Skin epidermis (tissue), 12 donors: ENCODE results near the gene TDO2.

Source experiments
- H3K27ac ChIP-seq, 21 experiments: fragments of 200-600 bp; sonication (generic) in 11 of 21; one replicate each; pipeline ENCODE4 v1.5.0; 2020; ENCODE audit warnings: mild to moderate bottlenecking in 3 of 21, inconsistent platforms in 2 of 21, moderate library complexity in 2 of 21
- H3K4me3 ChIP-seq, 7 experiments: fragments of 200-600 bp; sonication (generic) in 2 of 7; one replicate each; pipeline ENCODE4 v1.5.0; 2020; ENCODE audit warnings: inconsistent platforms in 2 of 7, mild to moderate bottlenecking in 2 of 7, moderate library complexity in 1 of 7

The TDO2 gene

DNA sequence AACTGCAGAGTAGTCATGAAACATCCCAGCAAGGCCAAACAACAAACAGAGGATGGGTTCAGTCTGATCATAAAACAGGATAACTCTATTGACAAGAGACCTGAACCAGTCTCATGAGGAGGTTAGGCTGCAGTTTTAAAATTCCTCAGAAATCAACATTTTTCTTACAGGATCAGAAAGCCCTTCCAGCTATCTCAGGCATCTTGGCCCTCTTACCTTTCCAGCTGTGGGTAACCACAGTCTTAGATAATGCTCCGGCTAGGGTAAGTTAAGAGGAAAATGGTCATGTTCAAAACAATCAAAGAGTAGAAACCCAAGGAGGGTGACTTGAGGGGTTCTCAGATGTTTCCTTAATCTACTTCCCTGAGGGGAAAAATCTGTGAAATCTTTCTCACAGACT, 45.0 kb downstream of the TDO2 start:
- Histone ChIP-seq H3K27ac (no peak overlapping the region), H3K4me3 (no peak overlapping the region)

DNA sequence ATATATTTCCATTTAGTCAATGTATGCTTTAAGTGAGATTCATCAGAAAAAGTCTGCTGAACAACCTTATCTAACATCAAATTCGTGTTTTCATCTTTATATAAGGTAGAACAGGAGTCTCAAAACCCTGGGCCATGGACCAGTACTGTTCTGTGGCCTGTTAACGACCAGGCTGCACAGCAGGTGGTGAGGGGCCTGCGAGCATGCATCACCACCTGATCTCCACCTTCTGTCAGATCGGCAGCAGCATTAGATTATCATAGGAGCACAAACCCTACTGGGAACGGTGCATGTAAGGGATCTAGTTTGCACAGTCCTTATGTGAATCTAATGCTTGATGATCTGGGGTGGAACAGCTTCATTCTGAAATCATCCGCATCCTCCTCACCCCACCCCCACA, 47.0 kb downstream of the TDO2 start:
- Histone ChIP-seq H3K4me3 (no peak overlapping the region), H3K27ac (no peak overlapping the region)

DNA sequence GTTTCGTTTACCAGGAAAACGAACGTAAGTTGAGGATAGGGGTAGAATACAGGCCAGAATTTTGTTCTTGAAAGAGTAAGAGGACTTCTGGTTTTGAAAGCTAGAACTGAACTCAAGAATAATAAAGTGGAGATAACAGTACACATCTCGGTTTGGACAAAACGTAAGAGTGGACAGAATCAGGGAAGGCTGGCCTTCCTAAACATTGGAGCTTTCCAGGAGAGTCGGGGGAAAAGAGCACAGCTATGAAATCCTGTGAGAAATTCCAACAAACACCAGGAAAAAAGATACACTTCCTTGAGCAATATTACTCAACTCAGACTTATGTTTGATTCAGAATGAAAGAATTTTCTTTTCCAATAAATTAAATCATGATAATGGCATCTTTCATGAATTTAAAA, 49.0 kb downstream of the TDO2 start:
- peak overlapping the region in 18 of 21 experiments; percentile 11 to 100 (median 98) for H3K27ac ChIP-seq
- H3K4me3 ChIP-seq: peak overlapping the region in 4 of 7 experiments; percentile 68 to 89 (median 74)

DNA sequence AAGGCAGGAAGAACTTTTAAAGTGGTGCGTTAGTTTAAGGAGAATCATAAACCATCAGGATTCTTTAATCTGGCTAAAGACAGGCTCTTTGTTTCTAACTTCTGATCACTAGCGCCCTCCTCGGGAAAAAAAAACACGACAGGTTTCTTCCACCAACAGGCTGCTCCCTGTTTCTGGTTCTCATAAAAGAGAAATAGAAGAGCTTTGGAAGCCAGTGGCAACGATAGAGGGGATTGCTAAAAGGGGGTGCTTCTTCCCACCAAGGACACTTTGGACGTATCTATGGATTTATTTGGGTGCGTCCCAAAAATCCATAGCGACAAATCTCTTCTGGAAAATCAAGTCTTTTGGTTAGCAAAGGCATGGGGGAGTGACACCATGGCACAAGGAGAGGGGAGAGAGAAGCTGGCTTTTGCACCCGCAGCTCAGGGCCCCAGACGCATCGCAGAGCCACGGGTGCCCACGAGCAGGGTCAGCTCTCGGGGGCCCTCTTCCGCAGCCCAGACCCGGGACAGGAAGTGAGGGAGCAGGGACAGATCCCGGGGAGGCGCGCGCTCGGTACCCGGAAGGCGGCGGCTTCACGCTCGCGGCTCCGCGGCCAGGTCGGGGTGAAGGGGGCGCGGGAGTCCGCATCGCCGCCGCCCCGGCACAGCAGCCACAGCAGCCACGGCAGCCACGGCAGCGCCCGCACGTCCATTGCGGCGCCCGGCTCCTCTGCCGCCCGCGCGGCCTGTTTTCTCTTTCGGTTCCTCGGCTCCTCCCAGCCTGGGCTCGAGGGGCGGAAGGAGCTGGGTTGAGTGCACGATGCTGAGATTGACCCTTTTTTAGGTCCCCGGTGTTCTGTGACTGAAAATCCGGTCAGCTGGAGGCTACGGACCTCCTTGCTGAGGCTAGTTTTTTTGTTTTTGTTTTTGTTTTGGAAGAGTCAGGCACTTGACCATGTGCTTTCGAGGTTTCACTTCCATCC, 49.9 kb downstream of the TDO2 start, which contains the start of gene CTSO:
Gene CTSO (minus strand): TSS at position 716 of the 967 bp plus-strand sequence. CDS start 19 bp downstream, at position 697.
- peak within 1 kb of the TSS; percentile 94 to 100 (median 99) for H3K27ac ChIP-seq
- H3K4me3 ChIP-seq: peak within 1 kb of the TSS; percentile 51 to 89 (median 72)

DNA sequence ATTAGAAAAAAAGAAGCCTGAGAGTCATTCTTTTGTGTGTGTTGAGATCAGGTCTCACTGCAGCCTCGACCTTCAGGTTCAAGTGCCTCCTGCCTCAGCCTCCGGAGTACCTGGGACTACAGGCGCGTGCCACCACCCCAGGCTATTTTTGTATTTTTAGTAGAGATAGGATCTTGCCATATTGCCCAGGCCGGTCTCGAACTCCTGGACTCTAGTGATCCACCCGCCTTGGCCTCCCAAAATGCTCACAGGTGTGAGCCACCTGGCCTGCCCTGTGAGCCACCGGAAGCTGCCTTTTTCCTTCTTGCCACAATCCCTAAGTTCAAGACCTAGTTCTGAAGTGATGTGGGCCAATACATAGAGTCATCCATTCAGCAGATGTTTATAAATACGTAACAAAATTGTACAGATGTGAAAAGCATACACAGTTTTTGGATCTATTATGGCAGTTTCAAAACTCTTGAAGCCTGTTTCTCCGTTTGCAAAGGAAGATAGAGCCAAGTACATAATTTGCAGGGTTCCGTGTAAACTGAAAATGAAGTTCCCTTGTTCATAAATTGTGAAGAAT, 50.7 kb downstream of the TDO2 start:
- peak overlapping the region; percentile 94 to 100 (median 99) for H3K27ac ChIP-seq
- peak overlapping the region; percentile 51 to 89 (median 72) for H3K4me3 ChIP-seq

DNA sequence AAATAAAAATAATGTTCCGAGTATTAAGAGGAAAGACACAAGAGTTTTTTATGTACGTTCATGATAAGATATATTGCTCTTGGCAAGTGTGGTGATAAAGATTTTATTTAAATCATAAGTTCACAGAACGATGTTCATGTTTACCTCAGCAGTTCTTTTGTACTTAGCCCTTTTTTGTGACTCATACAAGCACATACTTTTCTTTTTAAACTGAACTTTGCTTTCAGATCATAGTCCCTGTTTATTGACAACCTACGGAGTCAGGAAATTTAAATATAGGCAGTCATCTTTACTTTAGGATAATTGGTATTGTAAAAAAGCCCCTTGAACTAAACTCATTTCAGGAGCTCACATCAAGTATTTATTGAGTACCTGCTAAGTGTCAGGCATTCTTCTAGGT, 51.4 kb downstream of the TDO2 start:
- Histone ChIP-seq H3K4me3 (no peak overlapping the region), H3K27ac (no peak overlapping the region)

DNA sequence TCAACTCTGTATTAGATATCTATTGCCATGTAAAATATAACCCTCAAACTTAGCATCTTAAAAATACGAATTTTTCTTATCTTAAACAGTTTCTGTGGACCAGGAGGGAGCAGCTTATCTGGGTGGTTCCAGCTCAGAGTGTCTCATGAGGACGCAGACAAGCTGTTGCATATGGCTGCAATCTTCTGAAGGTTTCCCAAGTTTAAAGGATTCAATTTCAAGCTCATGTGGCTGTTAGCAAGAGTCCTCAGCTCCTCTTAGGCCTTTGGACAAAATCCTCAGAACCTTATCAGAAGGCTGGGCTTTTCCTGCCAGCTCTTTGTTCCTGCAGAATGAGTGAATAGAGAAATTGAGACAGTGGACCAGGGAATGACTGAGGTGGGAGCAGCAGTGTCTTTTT, 53.0 kb downstream of the TDO2 start:
- H3K27ac ChIP-seq: no peak overlapping the region
- H3K4me3 ChIP-seq: no peak overlapping the region

DNA sequence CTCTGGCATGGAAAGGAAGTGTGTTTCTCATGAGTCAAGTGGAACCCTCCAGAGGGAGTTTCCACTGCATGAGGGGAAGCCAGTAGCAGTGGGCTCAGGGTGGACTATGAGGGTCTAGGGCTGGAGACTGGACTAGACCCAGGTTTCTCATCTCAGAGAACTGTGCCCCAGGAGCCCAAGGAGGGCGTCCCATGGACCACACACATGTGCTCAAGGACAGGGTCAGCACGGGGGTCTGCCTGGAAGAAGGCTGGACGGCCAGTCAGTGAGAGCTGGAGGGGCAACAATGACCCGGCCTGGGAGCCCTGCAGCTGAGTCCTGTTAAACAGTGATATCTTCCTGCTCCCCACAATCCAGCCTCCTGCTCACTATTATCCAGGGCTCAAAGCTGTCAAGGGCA, 55.9 kb downstream of the TDO2 start:
- Histone ChIP-seq H3K4me3 (no peak overlapping the region), H3K27ac (peak overlapping the region in 2 of 21 experiments; percentile 45 to 70)

DNA sequence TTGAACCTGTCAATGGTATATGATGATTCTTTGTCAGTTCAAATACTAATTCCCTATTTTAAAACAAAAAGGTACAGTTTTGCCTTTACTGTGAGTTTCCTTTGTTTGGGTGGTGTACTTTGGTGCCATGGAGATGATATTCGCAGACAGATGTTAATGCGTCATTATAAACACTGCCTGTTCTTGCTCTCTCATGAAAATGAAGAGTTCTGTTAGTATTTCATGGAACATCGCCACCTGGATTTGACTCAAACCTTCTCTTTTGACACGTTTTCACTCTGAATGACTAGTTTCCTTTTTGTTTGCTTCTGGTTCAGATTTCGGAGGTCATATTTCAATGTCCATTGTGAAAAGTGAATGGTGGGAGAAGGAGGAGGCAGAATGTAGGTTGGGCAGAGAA, 57.0 kb downstream of the TDO2 start:
- Histone ChIP-seq H3K27ac (peak overlapping the region in 3 of 21 experiments; percentile 23 to 71 (median 70)), H3K4me3 (no peak overlapping the region)

DNA sequence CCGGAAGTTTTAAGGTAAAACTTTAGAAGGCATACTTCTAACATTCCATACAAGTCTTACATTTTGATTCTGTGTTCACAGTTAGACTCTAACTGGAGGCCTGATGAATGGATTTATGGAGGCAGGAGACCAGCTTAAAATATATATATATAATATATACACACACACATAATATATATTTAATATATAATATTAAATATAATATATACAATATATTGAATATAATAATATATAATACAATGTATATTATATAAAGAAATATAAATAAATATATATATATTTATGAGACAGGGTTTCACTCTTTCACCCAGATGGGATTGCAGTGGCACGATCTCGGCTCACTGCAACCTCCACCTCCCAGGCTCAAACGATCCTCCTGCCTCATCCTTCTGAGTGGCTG, 58.1 kb downstream of the TDO2 start:
- H3K27ac ChIP-seq: no peak overlapping the region
- H3K4me3 ChIP-seq: no peak overlapping the region

DNA sequence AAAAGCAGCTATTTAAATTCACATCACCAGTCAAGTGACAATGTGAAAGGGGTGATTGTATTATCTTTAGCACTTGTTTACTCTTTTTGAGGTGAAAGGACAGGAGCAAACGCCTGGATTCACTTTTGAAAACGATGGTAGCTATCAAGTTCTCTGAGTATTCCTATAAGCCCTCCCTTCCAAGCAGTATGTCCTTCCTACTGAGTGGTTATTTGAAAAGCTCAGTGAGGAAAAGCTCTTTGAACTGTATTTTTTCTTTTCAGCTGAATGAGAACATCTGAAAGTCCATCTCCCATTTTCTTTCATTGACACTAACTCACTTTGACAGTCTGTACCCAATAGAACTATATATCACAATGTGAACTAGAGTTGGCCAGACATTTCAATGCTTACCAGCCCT, 59.3 kb downstream of the TDO2 start:
- Histone ChIP-seq H3K4me3 (no peak overlapping the region), H3K27ac (peak overlapping the region in 1 of 21 experiments; percentile 13)

DNA sequence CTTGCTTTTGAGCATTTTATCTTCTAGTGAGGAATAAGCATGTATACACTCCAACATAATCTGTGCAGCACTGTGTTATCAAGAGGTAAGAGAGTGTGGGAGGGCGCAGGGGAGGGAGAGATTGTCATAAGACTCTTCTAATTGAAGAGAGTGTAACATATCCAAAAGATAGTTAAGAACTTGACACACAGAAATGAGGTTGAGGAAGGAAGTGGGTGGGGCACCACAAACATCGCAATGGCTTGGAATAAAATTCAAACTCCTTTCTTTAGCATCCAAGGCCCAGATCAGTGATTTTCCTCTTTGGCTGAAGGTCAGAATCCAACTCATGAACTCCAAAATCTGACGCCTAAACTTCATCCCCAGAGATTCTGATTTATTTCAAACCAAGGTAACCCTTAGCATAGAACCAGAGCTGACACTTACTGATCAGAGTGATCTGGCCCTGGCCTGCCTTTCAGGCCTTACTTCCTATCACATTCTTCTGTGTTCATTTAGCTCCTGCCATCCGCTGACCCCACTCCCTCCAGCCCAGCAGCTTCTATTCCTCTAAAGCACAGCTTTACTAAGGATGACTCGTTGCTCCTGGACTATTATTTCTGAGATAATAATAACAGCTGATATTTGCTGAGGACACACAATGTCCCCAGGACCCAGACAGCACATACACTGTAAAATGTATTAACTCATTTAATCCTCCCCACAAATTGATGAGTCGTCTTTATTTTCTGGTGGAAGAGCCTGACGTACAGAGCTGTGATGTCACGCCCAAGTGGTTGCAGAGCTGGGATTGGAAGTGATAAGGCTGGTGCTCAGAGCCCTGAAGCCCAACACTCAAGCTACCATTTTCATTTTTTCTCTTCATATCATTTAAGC, 60.8 kb downstream of the TDO2 start:
- no peak overlapping the region for H3K4me3 ChIP-seq
- peak overlapping the region in 3 of 21 experiments; percentile 4 to 50 (median 6) for H3K27ac ChIP-seq

DNA sequence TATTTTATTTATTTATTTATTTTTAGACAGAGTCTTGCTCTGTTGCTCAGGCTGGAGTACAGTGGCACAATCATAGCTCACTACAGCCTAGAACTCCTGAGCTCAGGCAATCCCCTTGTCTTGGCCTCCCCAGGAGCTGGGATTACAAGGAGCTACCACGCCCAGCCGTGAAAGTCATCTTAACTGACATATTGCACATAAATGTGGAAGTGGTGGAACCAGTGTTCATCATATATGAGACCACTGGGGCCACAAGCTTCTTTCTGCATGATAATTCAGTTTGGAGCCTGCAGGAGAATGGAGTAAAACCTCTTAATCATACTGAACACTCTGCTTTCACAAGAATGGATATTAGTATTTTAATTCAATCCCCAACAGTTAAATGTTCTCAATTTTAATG, 62.7 kb downstream of the TDO2 start:
- Histone ChIP-seq H3K27ac (no peak overlapping the region), H3K4me3 (no peak overlapping the region)

DNA sequence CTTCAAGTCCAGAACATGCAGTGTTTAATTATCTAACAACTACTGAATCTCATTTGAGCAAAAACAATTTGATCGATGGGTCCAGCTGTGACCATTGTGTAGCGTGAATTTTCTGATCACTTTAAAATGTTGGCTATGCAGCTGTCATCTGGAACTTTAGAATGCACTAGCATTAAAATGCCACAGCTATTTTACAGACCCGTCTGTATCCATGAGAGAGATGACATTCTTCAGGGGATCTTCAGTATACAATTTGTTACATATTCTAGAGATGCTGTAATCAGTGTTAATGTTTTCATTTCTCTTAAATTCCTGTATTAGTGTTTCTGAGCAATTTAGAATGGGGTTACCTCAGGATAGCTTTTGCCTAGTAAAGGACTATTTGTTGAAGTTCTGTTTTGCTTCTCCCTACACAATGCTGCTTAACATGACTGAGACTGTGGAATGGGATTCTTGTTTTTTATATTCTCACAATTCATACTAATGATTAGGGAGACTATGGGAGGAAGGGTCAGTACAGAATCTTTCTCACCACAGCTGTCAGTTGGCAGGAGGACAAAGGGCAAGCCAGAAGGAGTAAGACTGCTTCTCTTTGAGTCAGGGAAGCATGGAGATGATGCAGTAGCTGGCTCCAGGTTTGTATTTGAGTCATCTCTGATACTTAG, 63.4 kb downstream of the TDO2 start:
- Histone ChIP-seq H3K4me3 (no peak overlapping the region), H3K27ac (no peak overlapping the region)
